Activated T-helper 1 cell treated with anti-CD3 and anti-CD28 coated beads, Interleukin-12 subunit alpha, Interleukin-12 subunit beta, Interleukin-2, Interleukin-4 antibody, amounts not matched to agents 30 ng/mL and 10 ng/mL and 1 ng/mL, durations not matched to agents 14 hours and 24 hours and 36 hours (primary cell): ENCODE data around the gene ADGRV1. TPM values are rescaled to one million over a fixed set of nuclear protein-coding genes. Genes with fewer than 3 reads are reported as not detected.

Source experiments
- DNase-seq: peaks from one replicate; pipeline ENCODE4 v3.0.0; 2021; ENCODE audit warnings: low spot score
- H3K27ac Mint-ChIP-seq: one replicate; pipeline ENCODE4 v1.8.0; 2021; ENCODE audit warnings: mild to moderate bottlenecking, mixed read lengths
- H3K27me3 Mint-ChIP-seq: one replicate; pipeline ENCODE4 v1.8.0; 2022; ENCODE audit warnings: mild to moderate bottlenecking, moderate library complexity, mixed read lengths; ENCODE audit not compliant: insufficient read depth
- H3K36me3 Mint-ChIP-seq: one replicate; pipeline ENCODE4 v1.8.0; 2021; ENCODE audit warnings: low read depth, mixed read lengths
- H3K4me1 Mint-ChIP-seq: one replicate; pipeline ENCODE4 v1.8.0; 2021; ENCODE audit warnings: low read depth, mixed read lengths
- H3K4me3 Mint-ChIP-seq: one replicate; pipeline ENCODE4 v1.8.0; 2021; ENCODE audit warnings: mild to moderate bottlenecking, moderate library complexity, mixed read lengths
- H3K9me3 Mint-ChIP-seq: one replicate; pipeline ENCODE4 v1.8.0; 2021; ENCODE audit warnings: mixed read lengths
- intact Hi-C: fragments of 100-400 bp; cut with micrococcal nuclease; formaldehyde crosslinking; loops from one replicate; pipeline ENCODE4 v1.15.1; 2024
- total RNA-seq: library from RNA; stranded (reverse); gene quantifications from 2 replicates; pipeline ENCODE4 v1.2.3, GENCODE V29; 2022

Gene ADGRV1
- total RNA-seq, 1 donor from 2014 or later: 0.05 TPM

- intact Hi-C loops: no loop called here
- no peak overlapping the region for H3K4me3 Mint-ChIP-seq
- H3K27ac Mint-ChIP-seq: no peak overlapping the region
- H3K9me3 Mint-ChIP-seq: no peaks in the 10 kb centered on the region
- H3K36me3 Mint-ChIP-seq: no peaks in the 10 kb centered on the region
- no peaks in the 10 kb centered on the region for H3K4me1 Mint-ChIP-seq
- no peaks in the 10 kb centered on the region for H3K27me3 Mint-ChIP-seq
- DNase-seq: no peak
Measured at GRCh38 chr5:90983148-90983547, 424.6 kb downstream of the ADGRV1 start.

GRCh38 chr5:90983711-90984124, 425.1 kb downstream of the ADGRV1 start:
- DNase-seq: no peak
- no peaks in the 10 kb centered on the region for H3K4me1 Mint-ChIP-seq
- H3K27ac Mint-ChIP-seq: no peak overlapping the region
- no peaks in the 10 kb centered on the region for H3K9me3 Mint-ChIP-seq
- H3K27me3 Mint-ChIP-seq: no peaks in the 10 kb centered on the region
- intact Hi-C loops: no loop called here
- no peak overlapping the region for H3K4me3 Mint-ChIP-seq
- no peaks in the 10 kb centered on the region for H3K36me3 Mint-ChIP-seq

GRCh38 chr5:90985341-90985740, 426.7 kb downstream of the ADGRV1 start:
- DNase-seq: no peak
- intact Hi-C loops: no loop called here
- no peak overlapping the region for H3K27ac Mint-ChIP-seq
- H3K9me3 Mint-ChIP-seq: no peaks in the 10 kb centered on the region
- no peaks in the 10 kb centered on the region for H3K4me1 Mint-ChIP-seq
- peaks cover 2% of the 10 kb centered on the region for H3K27me3 Mint-ChIP-seq
- no peaks in the 10 kb centered on the region for H3K36me3 Mint-ChIP-seq
- H3K4me3 Mint-ChIP-seq: no peak overlapping the region

- no peak overlapping the region for H3K27ac Mint-ChIP-seq
- H3K36me3 Mint-ChIP-seq: no peaks in the 10 kb centered on the region
- H3K4me3 Mint-ChIP-seq: no peak overlapping the region
- intact Hi-C loops: no loop called here
- no peak for DNase-seq
- peaks cover 2% of the 10 kb centered on the region for H3K27me3 Mint-ChIP-seq
- no peaks in the 10 kb centered on the region for H3K4me1 Mint-ChIP-seq
- H3K9me3 Mint-ChIP-seq: no peaks in the 10 kb centered on the region
Measured at GRCh38 chr5:90987726-90988125, 429.1 kb downstream of the ADGRV1 start.

- H3K36me3 Mint-ChIP-seq: no peaks in the 10 kb centered on the region
- H3K4me3 Mint-ChIP-seq: no peak overlapping the region
- intact Hi-C loops: no loop called here
- H3K9me3 Mint-ChIP-seq: peaks cover 11% of the 10 kb centered on the region
- no peaks in the 10 kb centered on the region for H3K4me1 Mint-ChIP-seq
- H3K27me3 Mint-ChIP-seq: peaks cover 2% of the 10 kb centered on the region
- H3K27ac Mint-ChIP-seq: no peak overlapping the region
- DNase-seq: no peak
Measured at GRCh38 chr5:90991201-90991600, 432.6 kb downstream of the ADGRV1 start.

GRCh38 chr5:90994796-90995195, 436.2 kb downstream of the ADGRV1 start:
- Mint-ChIP-seq H3K4me3 (no peak overlapping the region), H3K36me3 (no peaks in the 10 kb centered on the region), H3K27me3 (peaks cover 6% of the 10 kb centered on the region), H3K4me1 (no peaks in the 10 kb centered on the region), H3K9me3 (peaks cover 11% of the 10 kb centered on the region), H3K27ac (no peak overlapping the region)
- DNase-seq: no peak
- intact Hi-C loops: no loop called here

- intact Hi-C loops: no loop called here
- no peak overlapping the region for H3K4me3 Mint-ChIP-seq
- H3K36me3 Mint-ChIP-seq: no peaks in the 10 kb centered on the region
- no peaks in the 10 kb centered on the region for H3K4me1 Mint-ChIP-seq
- H3K9me3 Mint-ChIP-seq: peaks cover 11% of the 10 kb centered on the region
- no peak for DNase-seq
- peaks cover 3% of the 10 kb centered on the region for H3K27me3 Mint-ChIP-seq
- H3K27ac Mint-ChIP-seq: no peak overlapping the region
Measured at GRCh38 chr5:90996089-90996488, 437.5 kb downstream of the ADGRV1 start.

GRCh38 chr5:90997082-90997481, 438.5 kb downstream of the ADGRV1 start:
- Mint-ChIP-seq H3K27me3 (peaks cover 3% of the 10 kb centered on the region), H3K9me3 (peaks cover 11% of the 10 kb centered on the region), H3K4me1 (no peaks in the 10 kb centered on the region), H3K27ac (no peak overlapping the region), H3K4me3 (no peak overlapping the region), H3K36me3 (no peaks in the 10 kb centered on the region)
- DNase-seq: no peak
- intact Hi-C loops: no loop called here

GRCh38 chr5:91000743-91001142, 442.1 kb downstream of the ADGRV1 start:
- intact Hi-C loops: no loop called here
- Mint-ChIP-seq H3K4me1 (no peaks in the 10 kb centered on the region), H3K4me3 (no peak overlapping the region), H3K27ac (no peak overlapping the region), H3K36me3 (no peaks in the 10 kb centered on the region), H3K9me3 (peaks cover 2% of the 10 kb centered on the region), H3K27me3 (peaks cover 3% of the 10 kb centered on the region)
- DNase-seq: no peak

- Mint-ChIP-seq H3K27ac (no peak overlapping the region), H3K4me1 (no peaks in the 10 kb centered on the region), H3K27me3 (no peaks in the 10 kb centered on the region), H3K36me3 (no peaks in the 10 kb centered on the region), H3K9me3 (no peaks in the 10 kb centered on the region), H3K4me3 (no peak overlapping the region)
- no peak for DNase-seq
- intact Hi-C loops: no loop called here
Measured at GRCh38 chr5:91006713-91007112, 448.1 kb downstream of the ADGRV1 start.

- intact Hi-C loops: no loop called here
- Mint-ChIP-seq H3K9me3 (no peaks in the 10 kb centered on the region), H3K4me1 (no peaks in the 10 kb centered on the region), H3K27me3 (no peaks in the 10 kb centered on the region), H3K4me3 (no peak overlapping the region), H3K36me3 (no peaks in the 10 kb centered on the region), H3K27ac (no peak overlapping the region)
- DNase-seq: no peak
Measured at GRCh38 chr5:91007251-91007650, 448.7 kb downstream of the ADGRV1 start.

- no peak for DNase-seq
- intact Hi-C loops: no loop called here
- Mint-ChIP-seq H3K27me3 (no peaks in the 10 kb centered on the region), H3K4me1 (no peaks in the 10 kb centered on the region), H3K9me3 (no peaks in the 10 kb centered on the region), H3K4me3 (no peak overlapping the region), H3K27ac (no peak overlapping the region), H3K36me3 (no peaks in the 10 kb centered on the region)
Measured at GRCh38 chr5:91007780-91008402, 449.3 kb downstream of the ADGRV1 start.

GRCh38 chr5:91010090-91010489, 451.5 kb downstream of the ADGRV1 start:
- H3K27ac Mint-ChIP-seq: no peak overlapping the region
- H3K36me3 Mint-ChIP-seq: no peaks in the 10 kb centered on the region
- H3K9me3 Mint-ChIP-seq: peaks cover 5% of the 10 kb centered on the region
- no peak overlapping the region for H3K4me3 Mint-ChIP-seq
- peaks cover 2% of the 10 kb centered on the region for H3K27me3 Mint-ChIP-seq
- no peak for DNase-seq
- intact Hi-C loops: no loop called here
- no peaks in the 10 kb centered on the region for H3K4me1 Mint-ChIP-seq

- DNase-seq: no peak
- Mint-ChIP-seq H3K27me3 (peaks cover 5% of the 10 kb centered on the region), H3K4me1 (no peaks in the 10 kb centered on the region), H3K4me3 (no peak overlapping the region), H3K36me3 (no peaks in the 10 kb centered on the region), H3K9me3 (peaks cover 7% of the 10 kb centered on the region), H3K27ac (no peak overlapping the region)
- intact Hi-C loops: no loop called here
Measured at GRCh38 chr5:91011029-91011428, 452.4 kb downstream of the ADGRV1 start.
